GM19193 (cell line): Measurements from ENCODE around the gene CPAMD8.

ENCODE experiments used
- POLR2A ChIP-seq: IDR thresholded peaks from 4 replicates; pipeline ENCODE4 v1.6.1; 2011; ENCODE audit not compliant: insufficient read depth, insufficient read length; ENCODE audit errors: extremely low read depth

The CPAMD8 gene

DNA sequence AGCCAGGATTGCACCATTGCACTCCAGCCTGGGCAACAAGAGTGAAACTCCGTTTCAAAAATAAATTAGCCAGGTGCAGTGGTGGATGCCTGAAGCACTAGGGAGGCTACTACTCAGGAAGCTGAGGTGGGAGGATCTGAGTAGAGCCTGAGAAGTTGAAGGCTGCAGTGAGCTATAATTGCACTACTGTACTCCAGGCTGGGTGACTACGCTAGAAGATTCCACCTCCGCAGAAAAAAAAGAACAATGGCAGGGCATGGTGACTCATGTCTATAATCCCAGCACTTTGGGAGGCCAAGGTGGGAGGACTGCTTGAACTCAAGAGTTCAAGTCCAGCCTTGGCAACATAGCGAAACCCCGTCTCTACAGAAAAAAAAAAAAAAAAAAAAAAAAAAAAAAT is 28.1 kb upstream of the CPAMD8 start:
- TF ChIP-seq POLR2A, result no peak

DNA sequence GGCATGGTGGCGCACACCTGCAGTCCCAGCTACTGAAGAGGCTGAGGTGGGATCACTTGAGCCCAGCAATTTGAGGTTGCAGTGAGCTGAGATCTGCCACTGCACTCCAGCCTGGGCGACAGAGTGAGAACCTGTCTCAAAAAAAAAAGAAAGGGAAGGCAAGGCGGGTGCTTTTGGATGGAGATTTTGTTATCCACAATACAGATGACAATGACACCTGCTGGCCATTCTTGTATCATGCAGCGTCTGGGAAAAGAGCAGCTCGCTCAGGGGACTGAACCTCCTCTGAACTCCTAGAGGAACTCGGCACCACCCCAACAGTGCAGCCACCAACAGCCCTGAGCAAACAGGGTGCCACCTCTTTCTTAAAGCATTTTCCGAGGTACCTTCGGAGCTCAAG is 25.8 kb upstream of the CPAMD8 start:
- no peak for TF ChIP-seq POLR2A

DNA sequence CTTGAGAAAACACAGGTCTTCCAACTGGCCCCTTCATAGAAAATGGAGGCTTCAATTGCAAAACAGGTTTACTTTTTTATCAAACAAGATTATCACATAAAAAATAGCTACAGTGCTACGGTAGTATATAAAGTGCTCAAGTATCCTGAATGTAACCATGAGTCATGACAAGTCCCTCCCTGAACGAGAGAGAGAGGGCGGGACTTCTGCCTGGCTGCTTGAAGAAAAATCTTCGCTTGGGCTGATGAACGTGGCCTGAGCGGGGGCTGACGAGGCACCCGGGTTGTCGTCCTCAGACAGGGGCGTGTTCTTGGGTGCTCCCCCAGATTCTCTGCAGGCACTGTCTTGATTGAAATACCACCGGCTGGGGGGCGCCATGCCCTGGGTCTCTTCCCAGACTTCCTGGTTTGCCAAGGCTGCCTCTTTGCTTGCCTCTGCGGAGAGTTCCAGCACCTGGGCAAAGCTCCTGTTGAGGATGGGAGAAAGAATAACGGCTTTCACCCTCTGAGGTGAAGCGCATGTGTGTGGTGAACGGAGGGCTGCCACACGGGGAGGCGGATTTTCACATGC is 23.2 kb upstream of the CPAMD8 start:
- no peak for TF ChIP-seq POLR2A

DNA sequence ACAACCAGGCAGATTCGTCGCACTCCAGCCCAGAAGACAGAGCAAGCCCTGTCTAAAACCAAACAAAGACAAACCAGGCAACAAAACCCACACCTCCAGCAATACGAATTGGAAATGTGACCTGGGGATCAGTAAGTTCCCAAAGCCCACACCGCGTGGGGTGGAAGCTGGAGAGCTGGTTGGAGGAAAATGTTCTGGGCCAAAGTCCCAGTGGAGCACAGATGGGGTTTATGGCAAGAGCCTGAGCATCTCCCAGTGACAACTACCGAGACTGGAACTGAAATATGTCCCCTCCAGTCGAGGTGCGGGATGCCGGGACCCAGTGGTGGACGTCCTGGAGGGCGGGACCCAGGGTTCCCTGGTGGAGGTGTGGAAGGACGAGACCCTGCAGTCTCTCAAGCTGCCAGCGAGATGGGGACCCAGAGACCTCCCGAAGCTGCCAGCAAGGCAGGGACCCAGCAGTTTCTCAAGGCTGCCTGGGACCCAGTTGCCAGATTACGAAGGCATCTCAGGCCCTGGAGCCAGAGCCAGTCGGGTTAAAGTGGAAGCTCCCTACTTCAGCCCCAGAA is 22.4 kb upstream of the CPAMD8 start:
- TF ChIP-seq POLR2A, result no peak

DNA sequence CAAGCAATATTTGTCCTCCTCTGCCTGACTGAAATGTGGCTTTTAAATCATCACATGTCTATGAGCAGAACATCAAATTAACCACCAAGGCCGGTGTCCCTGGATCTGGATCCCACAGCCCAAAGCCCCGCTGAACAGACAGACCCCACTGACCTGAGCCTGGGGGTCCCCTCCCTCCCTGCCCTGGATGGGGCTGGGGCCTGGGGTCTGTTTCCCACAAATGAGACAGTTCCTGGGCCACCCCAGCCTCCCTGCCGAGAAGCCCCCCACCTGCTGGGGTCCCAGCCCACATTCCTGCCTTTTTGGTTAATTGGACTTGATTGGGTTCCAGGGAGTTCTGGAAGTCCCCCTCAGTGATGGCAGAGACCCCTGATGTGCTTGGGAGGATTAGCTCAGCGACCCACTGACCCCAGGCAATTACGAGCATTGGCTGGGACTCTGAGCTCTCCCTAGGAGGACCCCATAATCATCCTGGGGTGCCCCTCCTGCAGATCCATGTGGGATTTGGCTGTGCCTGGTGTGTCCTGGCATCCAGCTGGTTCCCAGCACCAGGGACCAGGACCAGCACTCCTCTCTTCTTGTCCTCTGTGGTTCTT is 19.4 kb upstream of the CPAMD8 start:
- TF ChIP-seq POLR2A, result no peak

DNA sequence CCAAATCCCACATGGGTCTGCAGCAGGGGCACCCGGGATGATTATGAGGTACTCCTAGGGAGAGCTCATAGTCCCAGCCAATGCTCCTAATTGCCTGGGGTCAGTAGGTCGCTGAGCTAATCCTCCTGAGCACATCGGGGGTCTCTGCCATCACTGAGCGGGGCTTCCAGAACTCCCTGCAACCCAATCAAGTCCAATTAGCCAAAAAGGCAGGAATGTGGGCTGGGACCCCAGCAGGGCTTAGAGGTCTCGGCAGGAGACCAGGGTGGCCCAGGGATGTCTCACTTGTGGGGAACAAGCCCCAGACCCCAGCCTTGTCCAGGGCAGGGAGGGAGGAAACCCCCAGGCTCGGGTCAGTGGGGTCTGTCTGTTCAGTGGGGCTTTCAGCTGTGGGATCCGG is 17.1 kb upstream of the CPAMD8 start:
- TF ChIP-seq POLR2A, result no peak

DNA sequence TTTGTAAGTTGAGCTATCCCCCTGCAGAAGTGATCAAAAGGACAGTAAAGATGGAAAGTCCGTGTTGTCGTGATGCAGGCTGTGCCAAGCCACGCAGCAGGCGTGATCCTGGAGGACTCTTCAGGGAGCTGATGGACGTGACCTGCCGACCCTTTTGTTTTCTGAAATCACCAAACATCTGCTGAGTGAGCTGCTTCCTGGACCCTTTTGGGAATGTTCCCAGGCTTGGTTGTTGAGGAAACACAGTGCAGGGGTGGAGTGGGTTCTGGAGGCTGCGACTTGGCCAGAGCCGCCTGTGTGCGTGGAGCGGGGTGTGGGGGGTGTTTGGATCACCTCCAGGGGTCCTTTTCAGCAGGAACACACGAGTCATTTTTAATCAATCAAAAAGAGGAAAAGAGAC is 15.4 kb upstream of the CPAMD8 start:
- no peak for TF ChIP-seq POLR2A

DNA sequence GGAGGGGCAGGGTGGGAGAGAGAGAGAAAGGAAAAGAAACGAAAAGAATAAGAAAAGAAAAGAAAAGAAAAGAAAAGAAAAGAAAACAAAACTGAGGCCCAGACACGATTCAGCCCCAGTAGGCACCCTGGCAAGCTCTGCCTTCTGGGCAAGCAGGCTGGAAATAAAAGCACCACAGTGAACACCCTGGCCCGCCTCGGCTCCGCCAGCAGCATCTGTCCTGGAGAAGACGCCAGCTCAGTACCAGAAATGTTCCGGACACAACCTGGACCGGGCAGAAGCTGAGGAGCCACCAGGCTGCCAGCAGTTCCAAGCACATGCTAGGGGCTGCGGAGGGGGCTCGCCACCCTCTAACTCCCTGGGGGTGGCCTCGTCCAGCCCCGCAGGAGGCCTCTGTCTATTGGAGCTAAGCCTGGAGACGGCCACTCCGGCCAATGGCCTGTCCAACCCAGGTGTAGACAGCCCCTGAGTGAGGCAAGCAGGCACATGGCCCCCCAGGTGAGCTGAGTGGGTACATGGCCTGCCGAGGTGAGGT is 11.4 kb upstream of the CPAMD8 start:
- TF ChIP-seq POLR2A, result no peak

DNA sequence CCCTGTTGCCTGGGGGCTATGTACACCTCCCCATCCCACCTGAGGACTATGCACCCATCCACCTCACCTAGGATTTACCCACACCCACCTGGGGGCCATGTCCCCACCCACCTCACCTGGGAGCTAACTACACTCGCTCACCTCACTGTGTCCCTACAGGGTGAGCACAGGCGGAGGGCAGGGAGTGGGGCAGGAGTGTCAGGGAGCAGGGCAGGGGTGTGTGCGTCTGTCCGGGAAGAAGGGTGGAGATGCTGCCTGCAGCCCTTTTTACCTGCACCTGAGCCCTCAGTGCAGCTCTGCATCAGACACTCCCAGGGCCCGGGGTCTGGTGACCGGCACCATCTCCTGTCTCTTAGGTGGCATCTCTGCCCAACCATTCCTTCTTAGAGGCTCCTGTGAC is 10.6 kb upstream of the CPAMD8 start:
- TF ChIP-seq POLR2A, result no peak

DNA sequence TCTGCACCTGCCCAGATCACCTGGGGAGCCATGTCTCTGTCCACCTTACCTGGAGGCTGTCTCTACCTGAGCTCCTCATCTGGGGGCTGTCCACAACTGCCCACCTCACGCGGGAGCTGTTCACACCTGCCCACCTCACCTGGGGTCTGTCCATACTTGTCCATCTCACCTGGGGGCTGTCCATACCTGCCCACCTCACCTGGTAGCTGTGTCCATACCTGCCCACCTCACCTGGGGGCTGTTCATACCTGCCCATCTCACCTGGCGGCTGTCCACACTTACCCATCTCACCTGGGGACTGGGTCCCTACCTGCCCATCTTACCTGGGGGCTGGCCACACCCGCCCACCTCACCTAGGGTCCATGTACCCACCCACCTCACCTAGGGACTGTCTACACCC is 10.0 kb upstream of the CPAMD8 start:
- no peak for TF ChIP-seq POLR2A

DNA sequence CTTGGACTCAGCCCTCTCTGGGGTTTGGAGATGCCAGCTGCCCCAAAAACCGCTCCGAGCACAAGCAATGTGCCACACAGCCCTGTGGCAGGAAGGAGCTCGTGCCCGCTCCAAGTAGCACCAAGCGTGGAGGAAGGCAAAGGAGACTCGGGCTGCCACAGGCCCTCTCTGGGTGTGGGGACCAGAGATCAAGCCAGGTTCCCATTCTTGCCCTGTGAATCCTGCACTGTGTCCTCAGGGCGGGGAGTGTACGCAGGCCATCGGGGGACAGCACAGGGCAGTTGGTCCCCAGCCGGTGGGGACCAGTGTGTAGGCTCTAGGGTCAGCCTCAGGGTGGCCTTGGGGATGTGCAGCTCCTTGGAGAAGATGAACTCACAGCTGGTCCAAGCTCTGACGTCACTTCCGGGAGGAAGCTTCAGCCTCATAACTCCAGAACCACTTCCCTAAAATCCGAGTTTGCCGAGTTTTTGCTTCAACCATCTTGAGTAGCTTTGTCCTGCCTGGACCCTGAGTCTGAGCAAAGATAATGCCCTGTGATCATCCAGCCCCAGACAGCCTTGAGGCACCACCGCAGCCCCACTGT is 9.3 kb upstream of the CPAMD8 start:
- TF ChIP-seq POLR2A, result no peak

DNA sequence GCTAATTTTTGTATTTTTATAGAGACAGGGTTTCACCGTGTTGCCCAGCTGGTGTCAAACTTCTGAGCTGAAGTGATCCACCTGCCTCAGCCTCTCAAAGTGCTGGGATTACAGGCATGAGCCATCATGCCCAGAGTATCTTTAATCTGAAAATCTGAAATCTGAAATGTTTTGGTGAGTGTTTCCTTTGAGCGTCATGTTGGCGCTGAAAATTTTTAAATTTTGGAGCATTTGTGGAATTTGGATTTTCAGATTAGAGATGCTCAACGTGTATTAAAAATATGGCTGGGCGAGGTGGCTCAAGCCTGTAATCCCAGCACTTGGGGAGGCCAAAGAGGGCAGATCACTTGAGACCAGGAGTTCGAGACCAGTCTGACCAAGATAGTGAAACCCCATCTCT is 5.1 kb upstream of the CPAMD8 start:
- TF ChIP-seq POLR2A, result no peak

DNA sequence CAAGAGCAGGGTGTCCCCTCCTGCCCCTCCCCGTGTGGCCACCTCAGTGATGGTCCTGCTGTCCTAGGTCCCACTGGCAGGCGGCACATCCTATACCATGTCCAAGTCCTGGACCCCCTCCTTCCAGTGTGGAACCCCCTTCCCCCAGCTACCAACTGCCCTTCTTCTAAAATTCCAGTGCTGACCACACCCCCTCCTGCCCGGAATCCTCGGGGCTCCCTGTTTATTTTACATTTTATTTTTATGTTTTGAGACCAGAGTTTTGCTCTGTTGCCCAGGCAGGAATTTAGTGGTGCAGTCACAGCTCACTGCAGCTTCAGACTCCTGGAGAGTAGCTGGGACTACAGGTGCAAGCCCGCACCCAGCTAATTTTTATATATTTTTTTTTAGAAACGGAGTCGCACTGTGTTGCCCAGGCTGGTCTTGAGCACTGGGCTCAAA is 945 bp upstream of the CPAMD8 start:
- TF ChIP-seq POLR2A, result no peak

DNA sequence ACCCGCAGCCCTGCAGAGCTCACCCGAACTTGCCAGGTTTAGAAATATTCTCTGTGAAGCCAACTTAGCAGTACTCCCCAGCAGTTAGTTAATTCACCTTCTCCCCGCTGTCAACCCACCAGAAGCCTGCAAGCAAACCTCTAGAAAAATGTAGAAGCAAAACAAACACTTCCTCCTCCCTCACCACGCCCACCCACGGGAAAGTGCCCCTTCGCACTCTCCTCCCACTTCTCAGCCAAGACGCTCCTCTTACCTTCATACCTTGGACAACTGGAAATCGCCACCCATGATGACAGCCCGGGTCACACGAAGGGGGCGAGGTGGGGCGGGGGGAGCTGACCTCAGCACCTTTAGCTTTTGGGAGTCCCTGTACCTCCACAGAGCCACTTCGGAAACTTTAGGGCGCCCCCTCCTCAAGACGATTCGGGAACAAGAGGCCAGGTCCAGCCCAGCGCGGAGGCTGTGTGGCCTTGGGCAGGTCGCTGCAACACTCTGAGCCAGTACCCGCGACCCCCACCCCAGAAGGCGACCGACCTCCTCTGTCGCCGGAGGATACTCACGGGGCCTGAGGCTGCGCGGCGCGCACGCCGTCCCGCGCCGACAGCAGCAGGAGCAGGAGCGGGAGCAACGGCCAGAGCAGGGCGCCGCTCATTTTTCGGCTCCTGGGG is 485 bp downstream of the CPAMD8 start:
- no peak for TF ChIP-seq POLR2A

DNA sequence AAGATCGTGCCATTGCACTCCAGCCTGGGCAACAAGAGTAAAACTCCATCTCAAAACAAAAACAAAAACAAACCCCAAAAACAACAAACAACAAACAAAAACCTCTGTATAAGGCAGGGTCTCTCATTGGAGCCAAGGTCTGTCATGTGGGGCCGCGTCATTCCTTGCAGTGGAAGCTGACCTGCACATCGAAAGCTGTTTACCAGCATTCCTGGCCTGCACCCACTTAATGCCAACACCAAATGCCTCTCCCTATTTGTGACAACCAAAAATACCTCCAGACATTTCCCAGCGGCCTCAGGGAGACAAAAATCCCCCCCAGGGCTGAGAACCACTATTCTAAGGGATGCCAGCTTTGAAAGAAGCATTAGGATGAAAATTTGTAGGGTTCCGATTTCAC is 1.2 kb downstream of the CPAMD8 start:
- TF ChIP-seq POLR2A, result no peak

DNA sequence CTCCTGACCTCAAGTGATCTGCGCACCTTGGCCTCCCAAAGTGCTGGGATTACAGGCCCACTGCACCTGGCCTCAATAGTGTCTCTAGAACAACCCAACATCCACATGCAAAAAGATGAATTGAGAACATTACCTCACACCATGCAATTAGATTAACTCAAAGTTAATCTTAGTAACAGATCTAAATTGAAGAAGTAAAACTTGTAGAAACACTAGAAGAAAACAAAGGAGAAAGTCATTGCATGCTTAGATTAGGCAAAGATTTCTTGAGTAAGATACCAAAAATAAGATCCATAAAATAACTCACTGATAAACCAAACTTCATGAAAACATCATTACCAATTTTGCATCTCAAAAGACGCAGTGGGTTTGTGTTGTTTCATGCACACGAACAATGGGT is 2.8 kb downstream of the CPAMD8 start:
- TF ChIP-seq POLR2A, result no peak

DNA sequence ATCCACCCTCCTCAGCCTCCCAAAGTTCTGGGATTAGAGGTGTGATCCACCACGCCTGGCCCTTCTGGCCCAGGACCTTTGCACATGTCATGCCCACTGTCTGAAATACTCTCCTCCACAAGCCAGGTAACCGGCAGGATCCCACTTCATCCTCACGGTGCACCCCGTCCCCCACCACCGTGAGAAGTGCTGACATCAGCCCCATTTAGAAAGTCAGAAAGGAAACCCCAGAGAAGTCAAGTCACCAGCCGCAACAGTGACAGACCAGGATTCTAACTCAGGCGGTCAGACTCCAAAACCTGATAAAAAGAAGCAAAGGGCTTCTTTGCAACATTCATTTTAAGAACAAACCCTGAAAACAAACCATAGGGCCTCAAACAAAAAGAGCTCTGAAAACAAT is 3.9 kb downstream of the CPAMD8 start:
- TF ChIP-seq POLR2A, result no peak
